ENCODE measurements around the gene PMFBP1.

The PMFBP1 gene

GRCh38 chr16:72126429-72126765, 45.6 kb downstream of the PMFBP1 start:
- DNase-seq: no peak

- DNase-seq: no peak
Measured at GRCh38 chr16:72125635-72126428, 46.1 kb downstream of the PMFBP1 start.

GRCh38 chr16:72124761-72125634, 47.0 kb downstream of the PMFBP1 start:
- DNase-seq: no peak

- no peak for DNase-seq
Measured at GRCh38 chr16:72124148-72124547, 47.8 kb downstream of the PMFBP1 start.

- DNase-seq: no peak
Measured at GRCh38 chr16:72123426-72123825, 48.5 kb downstream of the PMFBP1 start.

GRCh38 chr16:72122916-72123315, 49.0 kb downstream of the PMFBP1 start:
- DNase-seq: no peak

GRCh38 chr16:72122308-72122707, 49.6 kb downstream of the PMFBP1 start:
- DNase-seq: no peak

GRCh38 chr16:72120026-72120425, 51.9 kb downstream of the PMFBP1 start:
- no peak for DNase-seq

GRCh38 chr16:72113616-72113945, 58.4 kb downstream of the PMFBP1 start:
- DNase-seq: no peak

GRCh38 chr16:72112906-72113615, 58.9 kb downstream of the PMFBP1 start:
- DNase-seq: no peak

- no peak for DNase-seq
Measured at GRCh38 chr16:72112452-72112792, 59.5 kb downstream of the PMFBP1 start.

GRCh38 chr16:72111657-72112451, 60.1 kb downstream of the PMFBP1 start:
- DNase-seq: no peak

- no peak for DNase-seq
Measured at GRCh38 chr16:72110662-72111615, 61.0 kb downstream of the PMFBP1 start.

- no peak for DNase-seq
Measured at GRCh38 chr16:72109966-72110530, 61.9 kb downstream of the PMFBP1 start.

GRCh38 chr16:72109300-72109699, 62.7 kb downstream of the PMFBP1 start:
- no peak for DNase-seq

- no peak for DNase-seq
Measured at GRCh38 chr16:72108353-72109102, 63.4 kb downstream of the PMFBP1 start.

GRCh38 chr16:72107371-72107770, 64.6 kb downstream of the PMFBP1 start:
- no peak for DNase-seq

- DNase-seq: no peak
Measured at GRCh38 chr16:72105978-72106377, 66.0 kb downstream of the PMFBP1 start.

- DNase-seq: no peak
Measured at GRCh38 chr16:72104905-72105304, 67.0 kb downstream of the PMFBP1 start.

- no peak for DNase-seq
Measured at GRCh38 chr16:72101195-72101594, 70.8 kb downstream of the PMFBP1 start.

GRCh38 chr16:72099377-72099818, 72.6 kb downstream of the PMFBP1 start:
- DNase-seq: no peak

Measured in NCI-H2081 treated with DMSO at 0.1 percent for 48 hours (cell line).